IgD-negative memory B cell (primary cell): ENCODE results near the gene PACSIN1. TPM values are rescaled to one million over a fixed set of nuclear protein-coding genes. Genes with fewer than 3 reads are reported as not detected.
"Not testable (repeated sequence)": the region's sequence is repeated elsewhere in the genome, so short reads cannot be mapped to it uniquely, and the experiment has no call there.

ENCODE experiments used
- H3K27ac Mint-ChIP-seq, 3 donors: one replicate each; pipeline ENCODE4 v1.8.0; 2020 to 2022; ENCODE audit warnings: mild to moderate bottlenecking in 3 of 3, mixed read lengths in 3 of 3, moderate library complexity in 1 of 3
- H3K27me3 Mint-ChIP-seq: one replicate; pipeline ENCODE4 v1.8.0; 2021; ENCODE audit warnings: mixed read lengths
- H3K36me3 Mint-ChIP-seq: one replicate; pipeline ENCODE4 v1.8.0; 2020; ENCODE audit warnings: mild to moderate bottlenecking, mixed read lengths
- H3K4me1 Mint-ChIP-seq, 3 donors: one replicate each; pipeline ENCODE4 v1.8.0; 2020 to 2022; ENCODE audit warnings: mixed read lengths in 3 of 3, mild to moderate bottlenecking in 1 of 3
- H3K4me3 Mint-ChIP-seq, 4 donors: one replicate each; pipeline ENCODE4 v1.8.0; 2020 to 2022; ENCODE audit warnings: mild to moderate bottlenecking in 4 of 4, mixed read lengths in 4 of 4, moderate library complexity in 3 of 4
- H3K9me3 Mint-ChIP-seq, 3 donors: one replicate each; pipeline ENCODE4 v1.8.0; 2020 to 2021; ENCODE audit warnings: mixed read lengths in 3 of 3, mild to moderate bottlenecking in 1 of 3
- polyA plus RNA-seq: library from polyadenylated mRNA; unstranded; fragments of 300-500 nt; fragmentation: Illumina TruSeq; gene quantifications from one replicate; pipeline ENCODE4 v1.2.3, GENCODE V29; 2021

PACSIN1 gene
- polyA plus RNA-seq, 1 donor from 2014 or later, result not detected

DNA sequence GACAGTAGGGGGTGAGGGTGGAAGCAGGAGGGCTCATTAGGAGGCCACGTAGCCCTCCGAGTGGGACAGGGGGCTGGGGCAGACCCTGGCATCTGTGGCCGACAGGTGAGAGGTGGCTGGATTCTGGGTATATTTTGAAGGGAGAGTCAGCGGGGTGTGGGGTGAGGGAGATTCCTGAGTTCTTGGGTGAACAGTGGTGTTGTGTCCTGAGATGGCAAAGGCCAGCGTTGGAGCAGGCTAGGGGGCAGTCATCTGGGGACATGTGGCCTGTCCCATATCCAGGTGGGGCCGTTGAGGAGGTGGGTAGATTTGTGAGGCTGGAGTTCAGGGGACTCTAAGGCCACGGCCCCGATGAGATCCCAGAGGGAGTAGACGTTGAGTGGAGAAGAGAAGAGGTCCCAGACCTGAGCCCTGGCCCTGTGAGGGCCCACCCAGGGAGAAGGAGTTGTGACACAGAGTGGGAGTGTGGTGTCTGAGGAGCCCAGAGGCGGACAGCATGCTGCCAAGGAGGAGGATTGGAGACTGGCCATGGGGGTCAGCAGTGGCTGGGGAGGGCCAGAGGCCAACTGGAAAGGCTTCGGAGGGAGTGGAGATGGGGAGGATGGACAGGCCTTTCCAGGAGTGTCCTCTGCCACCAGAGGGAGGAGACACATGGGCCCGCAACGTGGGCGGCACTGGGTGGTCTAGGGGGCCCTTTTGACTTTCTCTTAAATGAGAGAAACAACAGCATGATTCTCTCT, 19.6 kb downstream of the PACSIN1 start:
- H3K9me3 Mint-ChIP-seq, result no peaks in the 10 kb centered on the region
- H3K36me3 Mint-ChIP-seq, result no peaks in the 10 kb centered on the region

DNA sequence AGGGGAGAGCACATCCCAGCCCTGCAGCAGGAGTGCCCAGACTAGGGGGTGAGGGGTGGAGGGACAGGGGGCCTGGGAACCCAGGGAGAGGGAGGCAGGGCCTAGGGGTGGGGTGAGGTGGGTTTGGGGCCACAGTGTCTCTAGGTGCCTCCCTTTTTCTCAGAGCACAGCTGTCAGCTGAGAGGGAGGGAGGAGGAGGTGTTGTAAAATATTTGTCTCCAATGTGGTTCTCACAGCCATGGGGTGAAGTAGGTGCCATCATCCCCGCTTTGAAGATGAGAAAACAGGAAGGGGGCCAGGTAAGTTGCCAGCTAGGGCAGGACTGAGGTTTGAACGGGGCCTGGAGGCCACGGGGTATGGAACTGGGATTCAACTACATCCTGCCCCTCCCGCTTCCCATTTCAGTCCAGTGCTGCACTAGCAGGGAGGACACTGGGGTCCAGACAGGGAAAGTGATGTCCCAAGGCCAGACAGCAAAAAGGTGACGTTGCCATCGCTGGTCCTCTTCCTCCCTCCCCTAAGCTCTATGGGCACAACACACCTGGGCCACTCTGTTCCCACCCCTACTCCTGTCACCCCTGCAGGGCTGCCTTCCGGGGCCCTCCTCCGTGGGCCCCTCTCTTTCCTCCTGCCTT, 20.3 kb downstream of the PACSIN1 start:
- Mint-ChIP-seq H3K9me3 (no peaks in the 10 kb centered on the region), H3K27ac (peak overlapping the region in 1 of 3 donors; percentile 94), H3K36me3 (no peaks in the 10 kb centered on the region), H3K4me1 (peaks cover 0 to 12% (median 10%) of the 10 kb centered on the region in 3 donors), H3K4me3 (no peak overlapping the region), H3K27me3 (peaks cover 3% of the 10 kb centered on the region)

More for the DNA sequence above, 19.6 kb downstream of the PACSIN1 start:
- H3K4me3 Mint-ChIP-seq, result peak overlapping the region in 2 of 4 donors; percentile 5 to 55
- peaks cover 3% of the 10 kb centered on the region for H3K27me3 Mint-ChIP-seq
- H3K4me1 Mint-ChIP-seq, result peaks cover 0 to 12% (median 10%) of the 10 kb centered on the region in 3 donors
- peak overlapping the region in 1 of 3 donors; percentile 94 for H3K27ac Mint-ChIP-seq

DNA sequence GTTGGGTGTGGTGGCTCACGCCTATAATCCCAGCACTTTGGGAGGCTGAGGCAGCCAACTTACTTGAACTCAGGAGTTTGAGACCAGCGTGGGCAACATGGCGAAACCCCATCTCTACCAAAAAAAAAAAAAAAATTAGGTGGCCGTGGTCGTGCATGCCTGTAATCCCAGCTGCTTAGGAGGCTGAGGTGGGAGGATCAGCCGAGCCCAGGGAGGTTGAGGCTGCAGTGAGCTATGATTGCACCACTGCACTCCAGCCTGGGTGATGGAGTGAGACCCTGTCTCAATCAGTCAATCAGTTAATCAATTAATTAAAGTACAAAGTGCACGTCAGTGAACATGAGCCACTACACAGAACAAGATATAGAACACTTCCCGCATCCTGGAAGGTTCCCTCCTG, 21.0 kb downstream of the PACSIN1 start:
- Mint-ChIP-seq H3K4me1 (peaks cover 0 to 12% (median 10%) of the 10 kb centered on the region in 3 donors), H3K4me3 (peak overlapping the region in 1 of 4 donors; percentile 28)
- not testable (repeated sequence) for H3K9me3 Mint-ChIP-seq, H3K27me3 Mint-ChIP-seq, H3K27ac Mint-ChIP-seq, H3K36me3 Mint-ChIP-seq

DNA sequence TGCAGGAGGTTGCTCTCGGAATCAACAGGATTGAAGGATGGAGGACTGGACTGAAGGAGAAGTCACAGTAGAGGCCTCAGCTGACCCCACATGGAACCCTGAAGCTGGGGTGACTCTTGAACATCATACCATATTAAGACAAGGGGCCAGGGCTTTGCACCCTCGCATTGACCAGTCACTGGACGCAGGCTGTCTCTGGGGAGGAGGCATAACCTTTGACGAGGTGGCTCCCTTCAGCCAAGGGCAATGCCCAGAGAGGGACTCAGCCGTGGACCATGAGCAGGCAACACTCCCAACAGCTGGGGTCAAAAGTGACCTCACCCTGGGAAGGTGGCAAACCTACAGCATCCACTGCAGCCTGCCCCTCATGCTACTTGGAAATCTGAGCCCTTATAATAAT, 21.7 kb downstream of the PACSIN1 start:
- Mint-ChIP-seq H3K4me3 (no peak overlapping the region), H3K27ac (no peak overlapping the region), H3K27me3 (peaks cover 3% of the 10 kb centered on the region), H3K9me3 (no peaks in the 10 kb centered on the region), H3K4me1 (peaks cover 0 to 12% (median 10%) of the 10 kb centered on the region in 3 donors), H3K36me3 (no peaks in the 10 kb centered on the region)

DNA sequence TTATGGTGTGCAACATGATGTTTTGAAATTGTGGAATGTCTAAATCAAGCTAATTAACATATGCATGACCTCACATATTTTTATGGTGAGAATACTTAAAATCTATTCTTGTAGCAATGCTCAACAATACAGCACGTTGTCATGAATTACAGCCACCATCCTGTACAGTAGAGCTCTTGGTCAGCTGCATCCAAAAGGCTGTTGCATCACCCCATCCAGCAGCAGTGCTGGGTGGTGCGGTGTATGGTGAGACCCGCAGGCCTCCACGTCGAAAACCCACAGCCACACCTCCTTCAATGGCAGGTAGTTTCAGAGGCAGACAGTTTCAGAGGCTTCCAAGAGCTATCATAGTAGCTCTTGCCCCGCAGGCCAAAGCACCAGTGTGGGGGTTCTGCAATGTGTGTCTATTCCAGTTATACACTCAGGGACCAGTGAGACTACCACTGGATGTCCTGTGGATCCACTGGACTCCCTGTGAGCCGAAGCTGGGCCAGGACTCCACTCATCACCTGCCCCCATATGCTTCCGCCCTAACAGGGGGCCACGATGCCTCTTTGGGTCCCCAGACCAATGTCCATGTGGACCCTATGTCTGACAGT, 23.4 kb downstream of the PACSIN1 start:
- Mint-ChIP-seq H3K27me3 (peaks cover 3% of the 10 kb centered on the region), H3K4me3 (no peak overlapping the region)

DNA sequence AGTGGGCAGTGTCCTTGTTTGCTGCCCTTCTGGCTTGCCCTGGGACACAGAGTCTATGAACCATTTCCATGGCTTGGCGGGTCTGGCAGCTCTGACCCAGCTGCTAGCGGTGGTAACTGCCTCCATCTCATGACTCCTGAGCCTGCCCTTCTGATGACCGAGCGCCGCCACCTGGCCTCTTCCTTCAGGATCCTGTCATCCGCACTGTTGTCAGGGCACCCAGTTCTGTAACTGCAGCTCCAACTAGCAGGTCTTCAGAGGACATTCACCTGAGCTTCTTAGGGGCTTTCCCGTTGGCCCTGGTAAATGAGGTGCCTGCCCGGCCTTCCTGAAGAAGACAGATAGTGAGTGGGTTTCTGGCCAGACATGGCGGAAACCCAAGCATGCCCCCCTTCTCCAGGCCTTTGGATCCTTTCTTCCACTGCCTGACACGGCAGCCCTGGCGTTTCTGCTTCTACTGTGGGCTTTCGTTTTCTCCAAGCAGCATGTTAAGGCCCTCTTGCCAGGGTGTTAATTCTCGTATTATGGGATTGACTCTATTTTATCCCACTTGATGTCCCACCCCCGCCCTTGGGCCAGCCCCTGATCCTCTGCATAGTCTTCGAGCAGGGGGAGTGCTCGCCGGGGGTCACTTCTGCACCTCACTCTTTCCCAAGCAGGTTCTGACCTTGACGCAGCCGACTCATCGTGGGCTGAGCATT, 24.7 kb downstream of the PACSIN1 start:
- no peaks in the 10 kb centered on the region for H3K36me3 Mint-ChIP-seq
- H3K27ac Mint-ChIP-seq, result no peak overlapping the region
- H3K4me1 Mint-ChIP-seq, result peaks cover 0 to 2% (median 0%) of the 10 kb centered on the region in 3 donors
- H3K9me3 Mint-ChIP-seq, result no peaks in the 10 kb centered on the region
- H3K27me3 Mint-ChIP-seq, result peaks cover 2% of the 10 kb centered on the region
- no peak overlapping the region for H3K4me3 Mint-ChIP-seq

More for the DNA sequence above, 23.4 kb downstream of the PACSIN1 start:
- no peaks in the 10 kb centered on the region for H3K36me3 Mint-ChIP-seq
- H3K9me3 Mint-ChIP-seq, result no peaks in the 10 kb centered on the region
- peaks cover 0 to 10% (median 9%) of the 10 kb centered on the region in 3 donors for H3K4me1 Mint-ChIP-seq
- no peak overlapping the region for H3K27ac Mint-ChIP-seq

DNA sequence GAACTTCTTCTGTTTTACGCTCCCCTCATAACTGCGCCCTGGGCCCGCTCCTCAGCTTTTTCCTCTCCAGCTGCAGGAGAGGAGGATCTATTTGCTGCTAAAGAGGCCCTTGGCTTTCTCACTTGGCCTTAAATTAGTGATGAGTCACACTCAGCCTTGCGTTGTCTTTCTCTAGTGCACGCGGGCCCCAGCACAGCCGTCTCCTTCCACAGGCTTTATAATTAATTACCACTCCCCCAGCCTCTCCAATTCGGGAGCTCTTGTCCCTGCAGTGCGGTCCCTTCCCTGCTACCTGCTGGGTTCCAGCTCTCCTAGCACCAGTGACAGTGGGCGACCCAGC, 25.2 kb downstream of the PACSIN1 start:
- Mint-ChIP-seq H3K27ac (no peak overlapping the region), H3K27me3 (peaks cover 2% of the 10 kb centered on the region), H3K4me1 (no peaks in the 10 kb centered on the region), H3K9me3 (no peaks in the 10 kb centered on the region), H3K4me3 (no peak overlapping the region), H3K36me3 (no peaks in the 10 kb centered on the region)

DNA sequence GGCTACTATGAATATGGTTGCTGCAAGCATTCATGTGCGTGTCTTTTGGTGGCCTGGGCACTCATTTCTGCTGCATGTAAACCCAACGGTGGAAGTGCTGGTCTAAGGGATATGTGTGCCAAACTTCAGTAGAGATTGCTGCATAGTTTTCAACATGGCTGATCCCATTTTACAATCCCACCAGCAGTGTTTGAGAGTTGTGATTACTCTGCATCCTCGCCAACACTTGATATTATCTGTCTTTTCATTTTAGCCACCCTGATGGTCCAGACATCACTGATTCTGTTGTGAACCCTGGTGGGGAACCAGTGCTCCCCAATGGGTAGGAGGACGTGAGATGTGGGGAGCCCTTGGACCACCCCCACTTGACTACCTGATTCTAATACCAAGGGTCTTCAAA, 27.5 kb downstream of the PACSIN1 start:
- no peak overlapping the region for H3K27ac Mint-ChIP-seq
- H3K4me1 Mint-ChIP-seq, result no peaks in the 10 kb centered on the region

DNA sequence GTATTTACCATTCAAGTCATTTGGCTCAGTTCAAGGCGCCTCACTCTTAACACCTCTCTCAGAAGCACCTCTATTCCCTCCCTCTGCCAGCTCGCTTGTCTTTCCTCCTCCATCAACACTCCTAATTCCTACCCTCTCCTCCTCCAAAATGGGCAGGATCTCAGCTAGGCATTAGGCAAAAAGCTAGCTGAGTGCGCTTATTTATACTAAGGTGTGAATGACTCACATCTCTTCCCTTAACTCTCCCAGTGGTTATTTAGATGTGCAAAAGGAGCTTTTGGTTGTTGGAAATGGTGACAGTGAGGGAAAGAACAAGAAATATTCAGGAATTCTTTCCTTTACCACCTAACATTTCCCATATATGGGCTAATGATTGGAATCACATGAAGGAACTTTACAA, 29.1 kb downstream of the PACSIN1 start:
- Mint-ChIP-seq H3K27ac (no peak overlapping the region), H3K4me3 (no peak overlapping the region), H3K27me3 (peaks cover 6% of the 10 kb centered on the region), H3K4me1 (no peaks in the 10 kb centered on the region), H3K36me3 (no peaks in the 10 kb centered on the region), H3K9me3 (peaks cover 0 to 5% (median 2%) of the 10 kb centered on the region in 3 donors)

More for the DNA sequence above, 27.5 kb downstream of the PACSIN1 start:
- H3K4me3 Mint-ChIP-seq, result no peak overlapping the region
- peaks cover 6% of the 10 kb centered on the region for H3K27me3 Mint-ChIP-seq
- H3K36me3 Mint-ChIP-seq, result no peaks in the 10 kb centered on the region
- no peaks in the 10 kb centered on the region for H3K9me3 Mint-ChIP-seq

DNA sequence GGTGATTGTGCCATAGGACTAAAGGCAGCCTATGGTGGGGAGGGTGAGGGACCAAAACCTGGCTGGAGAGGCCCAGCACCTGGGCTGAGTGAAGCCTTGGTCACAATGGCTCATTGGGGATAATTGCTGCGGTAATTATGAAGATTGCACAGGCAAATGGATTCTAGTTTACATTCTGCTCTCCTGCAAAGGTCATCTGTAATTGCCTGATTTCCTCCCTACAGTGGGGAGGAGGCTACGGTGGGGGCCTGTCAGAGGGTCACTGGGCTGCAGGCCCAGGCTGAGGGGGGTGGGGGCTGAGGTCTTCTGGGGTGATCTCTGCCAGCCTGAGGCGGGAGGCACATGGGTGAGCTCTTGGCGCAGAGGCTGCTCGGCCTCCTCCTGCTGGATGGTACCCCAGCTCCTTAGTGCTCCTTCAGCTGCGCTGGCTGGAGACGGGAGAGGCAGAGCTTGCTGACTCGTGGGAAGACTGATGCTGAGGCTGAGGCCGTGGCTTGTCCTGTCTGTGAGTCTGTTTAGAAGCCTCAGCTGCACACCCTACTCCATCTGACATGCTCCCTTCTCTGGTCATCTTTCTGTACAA, 30.3 kb downstream of the PACSIN1 start:
- Mint-ChIP-seq H3K9me3 (peaks cover 0 to 12% (median 7%) of the 10 kb centered on the region in 3 donors), H3K36me3 (peaks cover 3% of the 10 kb centered on the region), H3K4me1 (no peaks in the 10 kb centered on the region), H3K4me3 (no peak overlapping the region), H3K27me3 (peaks cover 9% of the 10 kb centered on the region), H3K27ac (no peak overlapping the region)

DNA sequence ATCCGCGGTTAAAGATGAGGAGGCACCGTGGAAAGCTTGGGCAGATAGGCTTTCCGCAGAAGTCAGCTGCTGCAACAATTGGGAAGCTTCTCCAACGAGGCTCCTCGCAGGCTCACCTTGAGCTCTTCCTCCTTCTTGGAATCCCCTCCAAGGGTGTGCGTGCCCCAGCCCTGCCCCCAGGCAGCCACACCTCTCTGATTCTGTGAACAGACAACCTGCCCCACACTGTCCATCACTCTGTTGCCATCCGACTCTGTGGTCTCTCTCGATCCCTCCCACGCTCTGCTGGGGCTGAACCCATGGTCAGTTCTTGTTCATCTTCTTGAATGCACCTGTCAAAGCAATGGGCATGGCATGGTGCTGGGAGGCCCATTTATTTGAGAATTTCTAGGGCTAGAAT, 31.5 kb downstream of the PACSIN1 start:
- peaks cover 9% of the 10 kb centered on the region for H3K27me3 Mint-ChIP-seq
- H3K4me3 Mint-ChIP-seq, result no peak overlapping the region
- H3K27ac Mint-ChIP-seq, result no peak overlapping the region
- peaks cover 5% of the 10 kb centered on the region for H3K36me3 Mint-ChIP-seq
- peaks cover 2 to 12% (median 10%) of the 10 kb centered on the region in 3 donors for H3K9me3 Mint-ChIP-seq
- peaks cover 0 to 2% (median 0%) of the 10 kb centered on the region in 3 donors for H3K4me1 Mint-ChIP-seq

DNA sequence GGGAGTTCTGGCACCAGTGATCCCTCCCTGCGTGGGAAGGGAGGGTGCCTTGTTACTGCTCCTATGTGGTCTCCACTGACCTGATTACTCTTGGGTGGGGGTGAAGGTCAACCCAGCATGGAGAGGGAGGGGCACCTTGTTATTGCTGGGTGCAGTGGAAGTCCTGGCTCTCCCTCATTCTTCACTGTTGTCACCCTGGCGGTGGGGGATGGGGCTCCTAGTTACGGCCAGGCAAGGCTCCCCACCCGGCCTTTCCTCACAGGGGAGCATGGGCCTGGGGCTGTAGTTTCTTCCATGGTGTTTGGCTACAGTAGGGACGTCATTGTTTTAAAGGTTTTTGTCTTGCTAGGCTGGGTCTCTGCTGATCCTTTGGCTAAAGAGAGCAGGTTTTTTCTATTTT, 40.8 kb downstream of the PACSIN1 start:
- H3K4me1 Mint-ChIP-seq, result peaks cover 0 to 3% (median 0%) of the 10 kb centered on the region in 3 donors
- peaks cover 2% of the 10 kb centered on the region for H3K27me3 Mint-ChIP-seq
- peaks cover 15% of the 10 kb centered on the region for H3K36me3 Mint-ChIP-seq
- H3K9me3 Mint-ChIP-seq, result peaks cover 0 to 13% (median 0%) of the 10 kb centered on the region in 3 donors
- no peak overlapping the region for H3K4me3 Mint-ChIP-seq
- H3K27ac Mint-ChIP-seq, result no peak overlapping the region

DNA sequence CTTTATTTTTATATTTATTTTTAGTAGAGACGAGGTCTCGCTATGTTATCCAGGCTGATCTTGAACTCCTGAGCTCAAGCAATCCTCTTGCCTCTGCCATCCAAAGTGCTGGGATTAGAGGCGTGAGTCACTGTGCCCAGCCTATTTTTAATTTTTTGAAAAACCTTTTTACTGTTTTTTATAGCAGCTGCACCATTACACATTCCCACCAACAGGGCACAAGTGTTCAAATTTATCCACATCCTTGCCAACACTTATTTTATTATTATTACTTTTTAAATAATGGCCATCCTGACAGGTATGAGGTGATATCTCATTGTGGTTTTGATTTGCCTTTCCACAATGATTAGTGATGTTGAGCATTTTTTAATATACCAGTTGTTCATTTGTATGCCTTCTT, 42.5 kb downstream of the PACSIN1 start:
- peaks cover 2% of the 10 kb centered on the region for H3K27me3 Mint-ChIP-seq
- no peak overlapping the region for H3K4me3 Mint-ChIP-seq
- no peak overlapping the region for H3K27ac Mint-ChIP-seq
- H3K36me3 Mint-ChIP-seq, result peaks cover 9% of the 10 kb centered on the region
- peaks cover 0 to 10% (median 0%) of the 10 kb centered on the region in 3 donors for H3K9me3 Mint-ChIP-seq
- H3K4me1 Mint-ChIP-seq, result peaks cover 0 to 3% (median 0%) of the 10 kb centered on the region in 3 donors

DNA sequence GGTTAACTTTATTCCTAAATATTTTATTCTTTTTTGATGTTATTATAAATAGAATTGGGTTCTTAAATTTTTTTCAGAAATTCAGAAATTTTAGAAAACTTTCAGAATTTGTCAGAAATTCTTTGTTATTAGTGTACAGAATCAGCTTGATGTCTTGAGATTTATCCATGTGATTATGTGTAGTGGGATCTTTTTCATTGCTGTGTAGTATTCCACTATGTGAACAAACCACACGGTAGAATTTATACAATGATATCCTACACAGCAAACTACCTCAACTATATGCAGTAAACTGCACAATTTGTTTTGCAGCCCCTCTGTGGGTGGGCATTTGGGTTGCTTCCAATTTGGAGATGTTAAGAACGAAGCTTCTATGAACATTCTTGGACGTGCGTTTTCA, 43.9 kb downstream of the PACSIN1 start:
- Mint-ChIP-seq H3K4me3 (no peak overlapping the region), H3K4me1 (peaks cover 0 to 3% (median 0%) of the 10 kb centered on the region in 3 donors), H3K27ac (no peak overlapping the region), H3K27me3 (peaks cover 3% of the 10 kb centered on the region), H3K9me3 (peaks cover 0 to 10% (median 0%) of the 10 kb centered on the region in 3 donors), H3K36me3 (peaks cover 9% of the 10 kb centered on the region)
